Neutrophil (primary cell): ENCODE results near the gene TCFL5.

Experiments
- H3K27ac ChIP-seq: fragments of 200-600 bp; sonication (generic); 2 replicates; pipeline ENCODE4 v1.5.1; 2016; ENCODE audit warnings: mild to moderate bottlenecking, moderate library complexity
- H3K27me3 ChIP-seq: fragments of 200-600 bp; sonication (generic); 2 replicates; pipeline ENCODE4 v1.6.0; 2016; ENCODE audit warnings: mild to moderate bottlenecking
- H3K36me3 ChIP-seq: fragments of 200-600 bp; sonication (generic); 2 replicates; pipeline ENCODE4 v1.5.1; 2017
- H3K4me1 ChIP-seq, 2 experiments: fragments of 200-600 bp in 1 of 2; sonication (generic) in 1 of 2; 1 replicate in 1 of 2; 2 replicates in 1 of 2; pipeline versions ENCODE4 v1.5.1 to v1.6.1; 2013 to 2016; ENCODE audit warnings: low read depth in 1 of 2, low read length in 1 of 2, mild to moderate bottlenecking in 1 of 2, moderate library complexity in 1 of 2; ENCODE audit not compliant: control insufficient read depth in 1 of 2, insufficient read depth in 1 of 2
- H3K4me3 ChIP-seq, 2 experiments: fragments of 200-600 bp in 1 of 2; sonication (generic) in 1 of 2; 1 replicate in 1 of 2; 2 replicates in 1 of 2; pipeline ENCODE4 v1.5.1; 2013 to 2016; ENCODE audit warnings: low read depth in 1 of 2, low read length in 1 of 2, mild to moderate bottlenecking in 1 of 2, moderate library complexity in 1 of 2
- H3K9me3 ChIP-seq: fragments of 200-600 bp; sonication (generic); 2 replicates; pipeline ENCODE4 v1.5.1; 2016
- CTCF ChIP-seq: fragments of 200-600 bp; sonication (generic); IDR thresholded peaks from 2 replicates; pipeline ENCODE4 v1.5.1; 2016; ENCODE audit warnings: antibody characterized with exemption

TCFL5 gene

GRCh38 chr20:62818592-62819493 is 42.8 kb downstream of the TCFL5 start:
- peaks cover 83% of the 10 kb centered on the region for H3K27me3 ChIP-seq
- no peak overlapping the region for H3K27ac ChIP-seq
- no peaks in the 10 kb centered on the region for H3K9me3 ChIP-seq
- H3K4me1 ChIP-seq: peaks cover 0 to 17% of the 10 kb centered on the region in 2 experiments
- peaks cover 4% of the 10 kb centered on the region for H3K36me3 ChIP-seq
- no peak overlapping the region for H3K4me3 ChIP-seq
- no peak for TF ChIP-seq CTCF

- Histone ChIP-seq H3K27me3 (peaks cover 83% of the 10 kb centered on the region), H3K36me3 (peaks cover 11% of the 10 kb centered on the region), H3K4me1 (peaks cover 0 to 17% of the 10 kb centered on the region in 2 experiments), H3K4me3 (no peak overlapping the region), H3K9me3 (no peaks in the 10 kb centered on the region), H3K27ac (no peak overlapping the region)
- no peak for TF ChIP-seq CTCF
These were observed 43.5 kb downstream of the TCFL5 start for GRCh38 chr20:62817975-62818591.

- Histone ChIP-seq H3K9me3 (no peaks in the 10 kb centered on the region), H3K36me3 (peaks cover 20% of the 10 kb centered on the region), H3K27me3 (peaks cover 82% of the 10 kb centered on the region), H3K4me3 (no peak within 1 kb of the TSS), H3K27ac (no peak within 1 kb of the TSS), H3K4me1 (peaks cover 0 to 17% of the 10 kb centered on the region in 2 experiments)
- TF ChIP-seq CTCF: no peak
These were observed 44.4 kb downstream of the TCFL5 start, which contains the start of gene COL9A3 for GRCh38 chr20:62816884-62817873. TSS of gene COL9A3 (plus strand) at chr20:62817050. CDS start at chr20:62817065, 15 bp downstream.

- peaks cover 0 to 17% of the 10 kb centered on the region in 2 experiments for H3K4me1 ChIP-seq
- H3K9me3 ChIP-seq: no peaks in the 10 kb centered on the region
- peaks cover 74% of the 10 kb centered on the region for H3K27me3 ChIP-seq
- H3K27ac ChIP-seq: no peak overlapping the region
- no peak for TF ChIP-seq CTCF
- H3K36me3 ChIP-seq: peaks cover 29% of the 10 kb centered on the region
- no peak overlapping the region for H3K4me3 ChIP-seq
These were observed 45.4 kb downstream of the TCFL5 start for GRCh38 chr20:62816031-62816883.
